GM08714 (cell line): ENCODE measurements around the gene HGD.

Experiments used
- H3K4me3 ChIP-seq: fragments of 200-500 bp; sonication (Bioruptor generic); 2 replicates; pipeline ENCODE4 v1.5.1; 2014; ENCODE audit warnings: mild to moderate bottlenecking, low read length, inconsistent platforms
- ZNF274 ChIP-seq: IDR thresholded peaks from 2 replicates; pipeline ENCODE4 v1.6.1; 2012; ENCODE audit warnings: mild to moderate bottlenecking, low read depth, low read length

Gene HGD

DNA sequence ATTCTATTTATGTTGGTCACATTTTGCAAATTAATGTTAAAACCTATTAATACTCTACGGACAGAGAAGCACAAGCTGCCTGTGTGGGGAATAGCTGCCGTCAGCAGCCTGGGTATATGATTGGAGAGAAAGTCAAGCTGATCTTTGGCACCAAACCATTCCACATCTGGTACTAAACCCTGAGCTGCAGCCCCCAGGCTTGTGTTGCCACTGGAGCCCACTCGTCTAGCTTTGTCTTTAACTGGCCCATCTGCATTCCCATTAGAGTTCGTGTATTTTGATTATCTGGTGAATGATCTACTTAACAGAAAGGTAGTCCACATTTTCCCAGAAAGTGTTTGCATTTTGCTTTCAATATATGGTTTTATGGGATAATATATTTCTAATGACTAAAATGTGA lies 80.5 kb downstream of the HGD start:
- H3K4me3 ChIP-seq, result no peak overlapping the region
- no peak for TF ChIP-seq ZNF274

DNA sequence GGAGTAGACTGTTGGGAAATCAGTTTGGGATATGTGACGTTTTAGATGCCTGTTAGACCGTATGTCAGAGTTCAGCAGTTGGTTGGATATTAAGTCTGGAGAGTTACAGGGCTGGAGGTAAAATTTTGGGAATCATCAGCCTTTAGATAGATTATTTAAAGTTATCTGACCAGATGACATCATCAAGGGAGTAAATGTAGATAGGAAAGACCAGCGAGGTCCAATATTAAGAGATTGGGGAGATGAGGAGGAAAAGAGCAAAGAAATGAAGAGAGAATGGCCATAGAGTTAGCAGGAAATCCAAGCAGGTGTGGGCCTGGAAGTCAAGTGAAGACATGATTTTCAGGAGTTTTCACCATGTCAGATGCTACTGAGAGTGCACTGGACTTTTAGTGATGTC lies 82.8 kb downstream of the HGD start:
- no peak overlapping the region for H3K4me3 ChIP-seq
- no peak for TF ChIP-seq ZNF274

DNA sequence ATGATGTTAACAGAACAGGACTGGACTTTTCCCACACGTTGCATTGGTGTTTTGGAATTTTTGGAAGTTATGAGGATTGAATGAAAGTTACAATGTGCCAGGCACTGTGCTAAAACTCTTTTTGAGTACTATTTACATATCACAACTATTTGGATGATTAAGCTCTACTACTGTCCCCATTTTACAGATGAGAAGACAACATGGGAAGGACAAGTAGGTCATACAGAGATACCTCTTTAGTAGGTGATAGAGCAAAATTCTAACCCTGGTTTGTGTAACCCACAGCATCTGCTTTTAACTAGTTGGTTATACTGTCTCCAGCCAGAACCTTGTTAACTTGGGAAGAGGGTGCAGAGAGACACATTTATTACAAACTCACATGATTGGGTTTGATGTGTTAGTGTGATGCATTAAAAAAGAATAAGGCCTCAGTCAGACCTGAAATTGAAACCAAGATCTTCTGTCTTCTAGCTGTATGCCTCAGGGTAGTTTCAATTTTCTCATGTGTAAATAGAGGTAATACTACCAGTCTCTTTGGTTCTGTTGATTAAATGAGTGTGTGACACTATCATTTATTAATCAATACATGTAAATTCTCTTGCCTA lies 84.5 kb downstream of the HGD start:
- no peak for TF ChIP-seq ZNF274
- H3K4me3 ChIP-seq, result peak overlapping the region; percentile 79

DNA sequence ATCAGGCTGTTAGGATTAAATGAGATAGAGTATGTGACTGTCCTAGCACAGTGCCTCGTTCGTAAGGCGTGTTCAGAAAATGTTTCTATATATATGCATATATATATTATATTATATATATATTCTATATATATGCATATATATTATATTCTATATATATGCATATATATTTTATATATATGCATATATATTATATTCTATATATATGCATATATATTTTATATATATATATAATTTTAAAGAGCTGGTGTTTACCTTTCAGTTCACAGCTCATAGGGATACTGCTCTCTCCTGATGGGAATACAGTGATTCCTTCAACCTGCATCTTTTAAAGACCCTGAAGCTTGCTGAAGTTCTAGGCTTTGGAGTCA lies 85.2 kb downstream of the HGD start:
- peak overlapping the region; percentile 92 for H3K4me3 ChIP-seq
- no peak for TF ChIP-seq ZNF274

DNA sequence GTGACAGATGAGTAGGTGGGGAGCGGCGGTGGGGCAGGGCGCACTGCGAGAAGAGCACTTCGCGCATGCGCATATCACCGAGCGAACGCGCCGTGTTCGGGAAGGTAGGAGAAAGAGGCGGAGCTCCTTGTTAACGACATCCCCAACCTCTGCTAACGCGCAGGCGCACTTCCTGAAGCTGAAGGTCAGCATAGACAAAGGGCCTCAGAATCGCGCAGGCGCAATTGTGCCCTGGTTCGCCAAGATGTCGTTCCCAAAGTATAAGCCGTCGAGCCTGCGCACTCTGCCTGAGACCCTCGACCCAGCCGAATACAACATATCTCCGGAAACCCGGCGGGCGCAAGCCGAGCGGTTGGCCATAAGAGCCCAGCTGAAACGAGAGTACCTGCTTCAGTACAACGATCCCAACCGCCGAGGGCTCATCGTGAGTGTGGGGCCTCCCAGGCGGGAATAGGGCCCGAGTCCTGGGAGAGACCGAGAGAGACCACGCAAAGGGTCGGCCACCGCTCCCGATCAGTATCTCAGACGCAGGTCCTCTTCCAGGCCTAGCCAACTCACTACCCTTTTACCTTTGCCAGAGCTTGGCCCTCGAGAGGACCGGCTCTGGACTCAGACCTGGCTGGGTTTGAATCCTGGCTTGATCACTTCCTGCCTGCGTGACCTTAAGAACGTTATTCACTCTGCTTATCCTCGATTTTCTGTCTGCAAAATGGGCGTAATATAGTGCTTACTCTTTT lies 85.8 kb downstream of the HGD start, which contains the start of gene NDUFB4:
Gene NDUFB4, plus strand, starts transcription at position 221 of the 737 bp plus-strand sequence. Its CDS starts 24 bp downstream, at position 245.
- TF ChIP-seq ZNF274, result no peak
- H3K4me3 ChIP-seq, result peak within 1 kb of the TSS; percentile 92

DNA sequence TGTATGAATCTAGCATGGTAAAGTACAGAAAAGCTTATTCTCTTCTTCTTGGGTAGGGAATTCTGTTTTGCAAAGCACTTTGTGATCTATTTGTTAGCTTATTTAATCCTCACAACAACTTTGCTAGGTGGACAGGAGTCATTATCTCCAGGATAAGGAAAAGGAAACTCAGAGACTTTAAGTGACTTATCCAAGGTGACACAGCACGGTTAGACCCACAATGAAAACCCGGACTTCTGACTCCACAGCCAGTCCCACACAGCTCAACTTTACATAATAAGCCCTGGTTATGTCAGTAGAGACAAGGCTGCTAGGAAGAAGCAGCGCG lies 86.3 kb downstream of the HGD start:
- peak overlapping the region; percentile 72 for H3K4me3 ChIP-seq
- no peak for TF ChIP-seq ZNF274

DNA sequence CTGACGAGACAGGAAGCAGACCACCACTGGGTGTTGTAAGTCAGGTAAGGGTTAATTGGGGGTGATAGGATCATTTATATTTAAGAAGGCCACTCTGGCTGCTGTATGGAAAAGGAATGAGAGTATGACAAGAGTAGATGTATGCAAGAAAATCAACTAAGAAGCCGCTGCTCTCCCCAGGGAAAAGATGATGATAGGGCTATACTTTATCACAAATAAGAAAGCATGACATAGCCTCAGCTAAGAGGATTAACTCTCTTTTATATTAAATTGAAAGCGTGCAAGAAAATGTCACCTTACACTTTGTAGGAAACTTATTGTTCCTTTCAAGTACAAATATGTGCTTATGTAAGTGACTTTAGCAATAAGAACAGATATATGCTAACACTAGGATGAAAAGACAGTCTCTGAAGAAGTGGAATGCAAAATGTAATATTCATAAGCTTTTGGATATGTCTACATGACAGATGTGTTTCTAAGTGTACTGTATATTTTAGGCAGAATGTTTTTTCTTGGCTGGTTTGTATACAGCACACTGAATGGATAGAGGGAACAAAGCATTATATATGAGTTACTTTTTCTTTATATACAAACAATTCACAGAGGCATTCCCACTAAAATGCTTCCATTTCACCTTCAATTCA lies 94.6 kb downstream of the HGD start:
- H3K4me3 ChIP-seq, result no peak overlapping the region
- TF ChIP-seq ZNF274, result no peak
